ENCODE results near the gene EEPD1.
A peak's percentile ranks its signal among the peaks of the same experiment; 100 is the strongest.
"Not testable (repeated sequence)": the region's sequence is repeated elsewhere in the genome, so short reads cannot be mapped to it uniquely, and the experiment has no call there.

Gene EEPD1

DNA sequence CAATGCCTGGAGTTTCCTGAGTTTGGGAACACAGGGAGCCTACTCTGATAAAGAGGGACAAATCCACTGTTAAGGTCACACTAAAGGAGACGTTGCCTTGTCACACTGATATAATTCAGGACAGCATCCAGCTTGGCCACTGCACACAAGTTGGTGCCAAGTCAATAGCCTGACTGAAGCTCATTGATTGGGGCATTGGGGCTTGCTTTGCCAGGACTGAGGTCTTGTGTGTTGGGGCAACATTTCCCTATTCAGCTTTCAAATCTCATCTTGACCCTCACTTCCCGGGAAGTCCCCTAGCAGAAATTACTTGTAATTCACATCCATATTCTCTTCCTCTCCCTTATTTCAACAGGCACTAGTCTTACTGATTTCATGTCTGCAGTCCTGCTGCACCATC lies 3.8 kb upstream of the EEPD1 start:
- H4K91ac ChIP-seq (ENCODE audit: low read depth, low read length); H3K4me2 ChIP-seq (ENCODE audit: low read length); H4K8ac ChIP-seq (ENCODE audit: low read depth, low read length); H2BK120ac ChIP-seq (ENCODE audit: insufficient read depth, low read length, poor library complexity); H3K27ac ChIP-seq (ENCODE audit: low read depth, low read length); H3K14ac ChIP-seq (ENCODE audit: low read length); H3K79me2 ChIP-seq (ENCODE audit: control insufficient read depth, insufficient read depth, low read length, poor library complexity); H3K18ac ChIP-seq (ENCODE audit: low read length); H4K12ac ChIP-seq (ENCODE audit: low read depth, low read length); H3K79me1 ChIP-seq (ENCODE audit: low read length); H3K4me3 ChIP-seq (ENCODE audit: low read depth, low read length); H3K36me3 ChIP-seq (ENCODE audit: control insufficient read depth in 1 of 2, insufficient read depth in 2 of 2, low read length in 2 of 2); H2BK5ac ChIP-seq (ENCODE audit: low read depth, low read length, poor library complexity); H2BK12ac ChIP-seq (ENCODE audit: low read length); H3K9ac ChIP-seq (ENCODE audit: low read length); H3K9me3 ChIP-seq (ENCODE audit: insufficient read depth, low read depth, low read length); H3K4me1 ChIP-seq (ENCODE audit: control insufficient read depth in 1 of 2, insufficient read depth in 2 of 2, low read length in 2 of 2); H2AFZ ChIP-seq (ENCODE audit: insufficient read depth, low read length, poor library complexity); H3K27me3 ChIP-seq (ENCODE audit: insufficient read depth, low read length); H3K4ac ChIP-seq (ENCODE audit: low read depth, low read length); H2AK5ac ChIP-seq (ENCODE audit: low read length); DNase-seq; H3K23ac ChIP-seq (ENCODE audit: low read length): not testable (repeated sequence)
- WGBS (ENCODE audit: extremely low coverage, insufficient coverage, insufficient read length) = no CpG with 5 or more reads among the region's 2 CpGs

DNA sequence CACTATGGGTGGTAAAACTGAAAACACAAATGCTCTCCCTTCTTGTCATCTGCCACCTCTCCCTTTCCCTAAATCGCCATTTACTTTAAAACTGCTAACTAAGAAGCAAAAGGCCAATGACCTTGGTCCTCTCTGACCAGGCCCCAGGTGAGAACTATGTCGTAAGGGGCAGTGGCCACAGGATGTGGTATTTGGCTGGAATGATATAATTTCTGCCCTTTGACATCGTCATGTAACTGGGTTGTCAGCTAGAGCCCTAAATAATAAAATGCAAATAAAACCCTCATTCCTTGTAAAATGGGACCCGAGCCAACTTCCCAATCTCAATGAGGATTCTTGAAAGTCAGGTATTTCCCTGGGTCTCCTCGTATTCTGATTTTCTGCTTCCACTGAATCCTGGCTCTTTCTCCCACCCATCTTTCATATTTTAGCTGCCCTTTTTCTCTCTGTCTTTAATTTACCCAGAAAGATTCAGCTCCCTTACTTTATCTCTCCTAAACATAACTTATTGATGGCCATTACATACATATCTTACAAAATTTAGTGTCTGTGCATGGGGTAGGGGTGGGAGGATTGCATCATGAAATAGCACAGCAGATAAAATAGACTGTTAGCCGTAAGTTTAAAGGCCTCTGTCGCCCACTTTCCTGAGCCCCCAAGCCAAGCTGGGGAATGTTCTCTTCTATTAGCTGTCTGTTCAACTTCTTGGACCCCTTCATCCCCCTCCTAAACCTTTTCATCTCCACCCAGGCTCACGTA lies 3.2 kb upstream of the EEPD1 start:
- Histone ChIP-seq H4K8ac (ENCODE audit: low read depth, low read length) (no peak overlapping the region), H3K36me3 (ENCODE audit: control insufficient read depth in 1 of 2, insufficient read depth in 2 of 2, low read length in 2 of 2) (peaks cover 0 to 1% of the 10 kb centered on the region in 2 experiments), H2BK5ac (ENCODE audit: low read depth, low read length, poor library complexity) (no peak overlapping the region), H4K12ac (ENCODE audit: low read depth, low read length) (no peak overlapping the region), H3K27ac (ENCODE audit: low read depth, low read length) (no peak overlapping the region), H2BK120ac (ENCODE audit: insufficient read depth, low read length, poor library complexity) (no peak overlapping the region), H3K4me1 (ENCODE audit: control insufficient read depth in 1 of 2, insufficient read depth in 2 of 2, low read length in 2 of 2) (peaks cover 4 to 9% of the 10 kb centered on the region in 2 experiments), H3K4ac (ENCODE audit: low read depth, low read length) (no peak overlapping the region), H4K91ac (ENCODE audit: low read depth, low read length) (no peak overlapping the region), H3K14ac (ENCODE audit: low read length) (no peak overlapping the region), H3K79me1 (ENCODE audit: low read length) (peaks cover 3% of the 10 kb centered on the region), H3K4me2 (ENCODE audit: low read length) (no peak overlapping the region), H2BK12ac (ENCODE audit: low read length) (no peak overlapping the region), H3K79me2 (ENCODE audit: control insufficient read depth, insufficient read depth, low read length, poor library complexity) (no peaks in the 10 kb centered on the region), H3K9me3 (ENCODE audit: insufficient read depth, low read depth, low read length) (peaks cover 12% of the 10 kb centered on the region), H3K18ac (ENCODE audit: low read length) (no peak overlapping the region), H3K23ac (ENCODE audit: low read length) (no peak overlapping the region), H3K9ac (ENCODE audit: low read length) (no peak overlapping the region), H2AK5ac (ENCODE audit: low read length) (no peak overlapping the region), H3K4me3 (ENCODE audit: low read depth, low read length) (no peak overlapping the region), H2AFZ (ENCODE audit: insufficient read depth, low read length, poor library complexity) (no peak overlapping the region), H3K27me3 (ENCODE audit: insufficient read depth, low read length) (no peaks in the 10 kb centered on the region)
- no peak for DNase-seq
- no CpG with 5 or more reads among the region's 8 CpGs for WGBS (ENCODE audit: extremely low coverage, insufficient coverage, insufficient read length)

DNA sequence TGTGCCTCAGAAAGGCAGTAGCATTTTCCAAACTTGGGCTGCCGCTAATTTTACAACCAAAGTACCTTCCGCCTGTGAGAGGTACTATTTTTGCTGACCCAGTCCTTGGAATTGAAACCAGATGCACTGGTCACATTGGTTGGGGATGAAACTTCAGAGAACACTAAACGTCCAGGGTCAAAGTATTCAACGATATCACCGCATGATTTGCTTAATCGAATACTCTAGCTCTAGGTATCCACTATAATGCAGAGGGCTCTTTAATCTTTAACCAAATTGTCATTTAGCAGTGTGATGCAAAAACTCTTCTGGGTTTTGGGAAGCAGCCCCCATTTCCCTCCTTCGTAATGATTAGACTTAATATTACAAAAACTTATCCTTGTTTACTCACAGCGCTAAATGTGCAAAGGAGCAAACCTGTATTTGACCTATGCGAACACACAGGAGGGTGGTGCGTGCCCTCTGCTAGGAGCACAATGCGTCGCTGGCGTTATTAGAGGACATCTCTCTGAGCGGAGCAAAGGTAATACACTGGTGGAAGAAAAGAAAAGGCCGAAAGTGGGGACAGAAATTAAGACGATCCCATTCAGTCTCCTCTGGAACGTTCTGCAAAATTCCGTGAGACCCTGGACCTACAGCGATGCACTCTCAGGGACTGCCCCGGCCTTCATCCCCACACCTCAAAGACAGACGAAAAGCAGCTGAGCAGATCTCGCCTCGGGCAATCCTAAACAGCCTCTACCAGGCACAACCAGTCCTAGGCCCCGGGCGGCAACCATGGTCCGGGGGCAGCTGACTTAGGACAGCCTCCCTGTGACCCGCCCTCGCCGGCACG lies 916 bp upstream of the EEPD1 start:
- Histone ChIP-seq H3K9me3 (ENCODE audit: insufficient read depth, low read depth, low read length) (peaks cover 11% of the 10 kb centered on the region), H3K36me3 (ENCODE audit: control insufficient read depth in 1 of 2, insufficient read depth in 2 of 2, low read length in 2 of 2) (peaks cover 0 to 3% of the 10 kb centered on the region in 2 experiments), H3K27me3 (ENCODE audit: insufficient read depth, low read length) (no peaks in the 10 kb centered on the region), H3K4me1 (ENCODE audit: control insufficient read depth in 1 of 2, insufficient read depth in 2 of 2, low read length in 2 of 2) (peaks cover 4 to 9% of the 10 kb centered on the region in 2 experiments), H3K4ac (ENCODE audit: low read depth, low read length) (no peak overlapping the region), H3K79me2 (ENCODE audit: control insufficient read depth, insufficient read depth, low read length, poor library complexity) (no peaks in the 10 kb centered on the region), H4K91ac (ENCODE audit: low read depth, low read length) (no peak overlapping the region), H4K12ac (ENCODE audit: low read depth, low read length) (peak overlapping the region; percentile 35), H3K9ac (ENCODE audit: low read length) (no peak overlapping the region), H3K79me1 (ENCODE audit: low read length) (peaks cover 3% of the 10 kb centered on the region), H3K4me2 (ENCODE audit: low read length) (peak overlapping the region; percentile 62), H3K14ac (ENCODE audit: low read length) (no peak overlapping the region), H3K4me3 (ENCODE audit: low read depth, low read length) (peak overlapping the region; percentile 49), H2BK12ac (ENCODE audit: low read length) (no peak overlapping the region), H2AFZ (ENCODE audit: insufficient read depth, low read length, poor library complexity) (peak overlapping the region; percentile 37), H3K18ac (ENCODE audit: low read length) (no peak overlapping the region), H4K8ac (ENCODE audit: low read depth, low read length) (peak overlapping the region; percentile 65), H2BK120ac (ENCODE audit: insufficient read depth, low read length, poor library complexity) (peak overlapping the region; percentile 16), H3K27ac (ENCODE audit: low read depth, low read length) (no peak overlapping the region), H2BK5ac (ENCODE audit: low read depth, low read length, poor library complexity) (no peak overlapping the region), H3K23ac (ENCODE audit: low read length) (no peak overlapping the region), H2AK5ac (ENCODE audit: low read length) (no peak overlapping the region)
- no CpG with 5 or more reads among the region's 30 CpGs for WGBS (ENCODE audit: extremely low coverage, insufficient coverage, insufficient read length)
- no peak for DNase-seq

DNA sequence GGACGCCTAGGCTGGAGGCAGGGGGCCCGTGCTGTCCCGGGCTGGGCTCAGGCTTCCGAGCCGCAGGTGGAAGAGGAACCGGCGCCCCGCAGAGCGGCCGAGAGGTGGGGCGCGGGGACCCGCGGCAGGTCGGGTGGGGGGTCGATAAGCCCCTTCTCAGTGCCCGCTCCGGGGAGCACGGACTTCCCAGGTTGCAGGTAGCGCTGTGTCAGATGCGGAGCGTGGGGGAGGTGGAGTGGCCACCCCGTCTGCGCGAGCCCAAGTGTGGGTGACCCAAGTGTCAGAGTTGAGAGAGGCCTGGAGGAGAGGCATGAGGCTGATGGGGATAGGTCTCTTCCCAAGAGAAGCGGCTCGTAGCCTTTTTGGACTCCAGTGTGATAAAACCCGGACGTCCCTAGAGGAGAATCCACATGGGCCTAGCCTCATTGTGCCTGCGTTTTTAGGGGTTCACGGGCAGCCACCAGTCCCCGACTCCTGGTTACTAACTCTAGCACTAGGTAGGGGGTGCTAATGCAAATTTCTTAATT lies 580 bp downstream of the EEPD1 start:
- Histone ChIP-seq H3K4me1 (ENCODE audit: control insufficient read depth in 1 of 2, insufficient read depth in 2 of 2, low read length in 2 of 2) (peaks cover 4 to 9% of the 10 kb centered on the region in 2 experiments), H4K91ac (ENCODE audit: low read depth, low read length) (no peak overlapping the region), H4K8ac (ENCODE audit: low read depth, low read length) (no peak overlapping the region), H3K18ac (ENCODE audit: low read length) (no peak overlapping the region), H2BK120ac (ENCODE audit: insufficient read depth, low read length, poor library complexity) (no peak overlapping the region), H2AK5ac (ENCODE audit: low read length) (no peak overlapping the region), H3K9me3 (ENCODE audit: insufficient read depth, low read depth, low read length) (peaks cover 4% of the 10 kb centered on the region), H3K27ac (ENCODE audit: low read depth, low read length) (no peak overlapping the region), H3K4me2 (ENCODE audit: low read length) (peak overlapping the region; percentile 85), H3K79me1 (ENCODE audit: low read length) (peaks cover 3% of the 10 kb centered on the region), H4K12ac (ENCODE audit: low read depth, low read length) (no peak overlapping the region), H2BK5ac (ENCODE audit: low read depth, low read length, poor library complexity) (no peak overlapping the region), H3K14ac (ENCODE audit: low read length) (no peak overlapping the region), H3K79me2 (ENCODE audit: control insufficient read depth, insufficient read depth, low read length, poor library complexity) (no peaks in the 10 kb centered on the region), H2BK12ac (ENCODE audit: low read length) (no peak overlapping the region), H2AFZ (ENCODE audit: insufficient read depth, low read length, poor library complexity) (peak overlapping the region; percentile 41), H3K27me3 (ENCODE audit: insufficient read depth, low read length) (no peaks in the 10 kb centered on the region), H3K4ac (ENCODE audit: low read depth, low read length) (no peak overlapping the region), H3K36me3 (ENCODE audit: control insufficient read depth in 1 of 2, insufficient read depth in 2 of 2, low read length in 2 of 2) (peaks cover 0 to 3% of the 10 kb centered on the region in 2 experiments), H3K9ac (ENCODE audit: low read length) (no peak overlapping the region), H3K23ac (ENCODE audit: low read length) (no peak overlapping the region), H3K4me3 (ENCODE audit: low read depth, low read length) (peak overlapping the region; percentile 82)
- DNase-seq = no peak
- WGBS (ENCODE audit: extremely low coverage, insufficient coverage, insufficient read length) = no CpG with 5 or more reads among the region's 32 CpGs

All from trophoblast cell (in vitro differentiated cells and primary cell).